GM18907 (cell line): ENCODE measurements around the gene FAF1.
A peak's percentile ranks its signal among the peaks of the same experiment; 100 is the strongest.

Source experiments
- ATAC-seq: cut with Tn5 transposase; IDR thresholded peaks from one replicate; pipeline ENCODE4 v1.9.1; 2021; ENCODE audit warnings: mild to moderate bottlenecking, moderate library complexity; ENCODE audit not compliant: unreplicated experiment

FAF1 gene

DNA sequence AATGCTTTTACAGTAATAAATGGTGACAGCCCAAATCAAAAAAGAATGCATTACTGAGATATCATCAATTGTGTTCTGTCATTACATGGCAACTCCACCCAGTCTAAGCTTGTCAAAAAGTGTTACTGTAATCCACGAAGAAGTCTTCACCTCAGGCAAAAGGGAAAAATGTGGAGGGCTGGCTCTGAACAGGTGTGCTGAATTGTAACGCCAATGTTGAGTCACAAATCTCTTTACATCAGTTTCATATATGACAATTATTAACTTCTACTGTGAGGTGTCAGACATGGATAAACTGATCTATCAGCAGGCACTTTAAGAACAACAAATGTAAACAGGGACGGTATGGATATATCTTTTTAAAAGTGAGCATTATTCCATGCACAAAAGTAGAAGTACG lies 438.4 kb downstream of the FAF1 start:
- ATAC-seq = peak; percentile 88

DNA sequence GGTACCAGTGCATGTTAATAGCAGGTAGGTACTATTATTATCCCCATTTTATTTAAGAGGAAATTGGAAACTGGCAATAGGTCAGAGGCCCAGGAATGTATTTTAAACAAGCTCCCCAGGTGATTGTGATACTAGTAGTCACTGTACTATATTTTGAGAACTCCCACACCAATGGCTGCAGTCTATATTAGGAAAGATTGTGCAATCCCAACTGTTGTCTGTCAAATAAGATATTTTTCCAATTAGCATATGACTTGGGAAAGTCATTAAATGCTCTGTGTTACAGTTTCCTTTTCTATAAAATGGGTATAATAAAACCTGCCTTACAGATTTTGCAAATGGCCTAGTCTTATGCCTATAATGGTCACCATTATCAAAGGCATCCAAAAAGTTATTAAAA lies 442.6 kb downstream of the FAF1 start:
- ATAC-seq = no peak

DNA sequence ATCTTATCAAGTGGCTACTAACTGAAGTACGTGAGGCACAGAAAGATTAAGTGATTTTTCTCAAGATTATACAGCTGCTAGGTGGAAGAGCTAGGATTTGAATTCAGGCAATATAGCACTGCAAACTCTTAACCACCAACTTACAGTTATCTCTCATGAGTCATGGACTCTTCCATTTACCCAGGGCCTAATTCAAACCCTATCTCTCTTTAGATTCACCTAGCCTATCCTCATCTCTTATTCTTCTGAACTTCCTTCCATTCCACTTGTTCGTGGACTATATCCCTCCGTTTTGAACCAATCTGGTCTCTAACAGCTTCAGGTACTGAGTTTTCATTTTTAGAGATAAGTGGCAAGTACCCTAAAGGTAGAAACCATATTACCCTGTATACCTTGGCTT lies 444.0 kb downstream of the FAF1 start:
- no peak for ATAC-seq

DNA sequence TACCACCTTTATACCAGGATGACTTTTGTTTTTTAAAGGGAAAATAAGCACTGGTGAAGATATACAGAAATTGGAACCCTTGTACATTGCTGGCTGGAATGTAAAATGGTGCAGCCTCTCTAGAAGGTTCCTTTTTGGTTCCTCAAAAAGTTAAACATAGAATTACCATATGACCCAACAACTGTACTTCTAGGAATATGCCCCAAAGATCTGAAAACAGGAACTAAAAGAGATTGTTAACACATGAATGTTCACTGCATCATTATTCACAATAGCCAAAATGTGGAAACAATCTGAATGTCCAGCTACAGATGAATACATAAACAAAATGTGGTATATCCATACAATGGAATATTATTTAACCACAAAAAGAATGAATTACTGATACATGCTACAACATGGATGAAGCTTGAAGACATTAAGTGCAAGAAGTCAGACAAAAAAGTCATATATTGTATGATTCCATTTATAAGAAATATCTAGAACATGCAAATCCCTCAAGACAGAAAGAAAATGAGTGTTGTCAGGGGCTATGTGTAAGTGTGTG lies 452.0 kb downstream of the FAF1 start:
- ATAC-seq = no peak

- no peak for ATAC-seq
These were observed 454.6 kb downstream of the FAF1 start for GRCh38 chr1:50505427-50505826.

DNA sequence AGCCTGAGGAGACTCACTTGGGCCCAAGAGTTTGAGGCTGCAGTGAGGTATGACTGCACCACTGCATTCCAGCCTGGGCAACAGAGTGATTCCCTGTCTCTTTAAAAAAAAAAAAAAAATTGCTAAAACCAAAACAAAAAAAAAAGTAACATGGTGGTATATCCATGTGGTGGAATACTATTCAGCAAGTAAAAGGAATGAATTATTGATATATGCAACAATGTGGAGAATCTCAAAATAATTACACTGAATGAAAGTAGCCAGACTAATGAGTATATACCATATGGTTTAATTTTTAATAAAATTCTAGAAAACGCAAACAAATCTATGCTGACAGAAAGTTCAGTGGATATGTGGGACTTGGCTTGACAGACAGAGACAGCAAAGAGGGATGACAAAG lies 456.6 kb downstream of the FAF1 start:
- no peak for ATAC-seq

DNA sequence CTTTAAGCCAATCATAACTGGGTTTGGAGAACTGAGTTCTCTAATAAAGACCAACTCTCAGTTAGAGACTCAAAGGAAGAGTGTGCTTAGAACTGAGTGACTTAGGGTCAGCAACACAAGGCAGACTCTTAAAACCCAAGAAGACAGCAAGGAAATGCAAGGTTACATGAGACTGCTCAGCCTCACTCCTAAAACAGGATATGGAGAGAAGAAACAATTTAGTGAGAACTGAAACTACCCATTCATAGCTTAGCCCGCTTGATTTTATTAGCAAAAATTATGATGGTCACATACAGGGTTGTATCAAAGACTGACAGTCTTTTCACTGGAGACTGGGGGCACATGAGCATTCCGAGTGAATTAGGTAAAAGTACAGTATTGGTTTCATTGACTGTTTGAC lies 457.9 kb downstream of the FAF1 start:
- no peak for ATAC-seq

- ATAC-seq = no peak
These were observed 463.1 kb downstream of the FAF1 start for GRCh38 chr1:50497007-50497406.

DNA sequence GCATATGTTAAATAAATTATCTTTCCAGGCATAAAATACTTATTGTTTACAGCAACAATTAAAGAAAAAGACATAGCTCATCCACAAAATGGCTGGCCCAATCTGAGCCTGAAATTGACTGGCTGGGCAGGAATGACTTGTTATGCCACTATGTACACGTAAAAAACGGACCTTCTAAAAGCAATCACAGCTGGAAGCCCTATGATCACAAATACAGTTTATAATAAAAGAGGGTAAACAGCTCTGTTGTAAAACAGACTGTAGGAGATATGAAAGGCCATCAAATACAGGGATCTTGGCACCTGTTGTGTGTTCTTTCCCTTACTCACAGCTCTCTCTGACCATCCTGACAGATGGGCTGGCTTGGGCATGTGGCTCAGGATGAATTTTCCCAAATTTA lies 466.4 kb downstream of the FAF1 start:
- ATAC-seq = no peak

DNA sequence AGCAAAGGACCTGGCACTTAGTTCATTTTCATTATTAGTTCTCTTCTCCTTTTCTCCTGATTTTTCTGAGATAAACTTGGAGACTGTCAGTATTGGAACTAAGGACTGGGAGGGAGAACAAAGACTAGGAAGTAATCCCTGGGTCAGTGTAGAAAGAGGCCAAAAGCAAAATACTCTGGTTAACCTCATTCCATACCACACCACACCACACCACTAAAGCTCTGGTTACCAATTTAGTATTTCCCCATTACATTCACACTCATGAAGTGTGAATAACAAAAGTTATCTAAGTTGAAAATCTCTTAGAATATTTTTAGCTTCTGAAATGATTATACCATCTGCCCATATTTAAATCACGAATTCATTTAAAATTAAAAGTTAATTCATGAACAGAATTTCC lies 467.9 kb downstream of the FAF1 start:
- ATAC-seq = no peak

- ATAC-seq = no peak
These were observed 468.9 kb downstream of the FAF1 start for GRCh38 chr1:50491142-50491541.

DNA sequence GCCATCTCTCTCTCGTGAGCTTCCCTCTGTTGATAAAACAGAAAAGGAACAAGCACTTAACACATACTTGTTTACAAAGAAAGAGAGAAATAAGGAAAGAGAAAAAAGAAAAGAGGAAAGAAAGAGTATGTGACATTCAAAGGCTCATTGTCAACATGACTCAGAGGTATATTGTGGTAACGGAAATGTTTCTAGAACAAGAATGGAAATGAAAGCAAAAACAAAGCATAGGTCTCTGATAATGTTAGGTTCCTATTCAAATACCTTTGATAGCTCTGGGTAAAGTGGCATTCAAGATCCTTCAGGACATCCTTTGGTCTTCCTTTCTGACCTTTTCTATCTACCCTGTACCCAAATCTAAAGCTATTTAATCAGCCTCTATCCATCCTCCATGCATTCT lies 469.4 kb downstream of the FAF1 start:
- ATAC-seq = no peak

- ATAC-seq = no peak
These were observed 471.2 kb downstream of the FAF1 start for GRCh38 chr1:50488876-50489275.

- no peak for ATAC-seq
These were observed 471.7 kb downstream of the FAF1 start for GRCh38 chr1:50488356-50488755.

GRCh38 chr1:50487725-50488124 lies 472.3 kb downstream of the FAF1 start:
- ATAC-seq = no peak

GRCh38 chr1:50481142-50481736 lies 478.8 kb downstream of the FAF1 start:
- ATAC-seq = no peak

GRCh38 chr1:50476800-50477199 lies 483.3 kb downstream of the FAF1 start:
- ATAC-seq = peak; percentile 75

GRCh38 chr1:50474859-50475809 lies 484.9 kb downstream of the FAF1 start:
- ATAC-seq = no peak

GRCh38 chr1:50473513-50473912 lies 486.6 kb downstream of the FAF1 start:
- no peak for ATAC-seq

DNA sequence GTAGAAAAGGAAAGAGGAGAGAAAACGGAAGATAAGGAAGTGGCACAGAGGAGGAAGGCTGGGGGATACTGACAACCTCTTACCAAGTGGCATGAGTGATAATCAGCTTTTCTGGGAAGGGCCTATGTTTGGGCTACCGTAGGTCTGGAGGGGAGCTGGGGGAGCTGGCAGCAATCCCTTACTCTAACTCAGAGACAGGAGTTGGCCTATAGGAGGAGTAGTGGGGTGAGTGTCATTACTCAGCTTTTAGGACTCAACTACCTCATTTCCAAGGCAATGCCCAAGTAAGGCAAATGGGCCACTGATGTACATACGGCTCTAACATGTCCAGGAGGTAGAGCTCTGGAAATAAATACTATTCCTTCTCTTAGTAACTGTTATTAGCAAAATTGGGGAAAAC lies 488.1 kb downstream of the FAF1 start:
- no peak for ATAC-seq

GRCh38 chr1:50462964-50463363 lies 497.1 kb downstream of the FAF1 start:
- ATAC-seq = no peak

- no peak for ATAC-seq
These were observed 501.6 kb downstream of the FAF1 start for GRCh38 chr1:50458507-50458906.
